AG10803 (cell line): ENCODE measurements around the gene MYMX.
"Not testable (repeated sequence)": the region's sequence is repeated elsewhere in the genome, so short reads cannot be mapped to it uniquely, and the experiment has no call there.

ENCODE experiments used
- DNase-seq: peaks from one replicate; pipeline ENCODE4 v3.0.0; 2010; ENCODE audit warnings: low read depth
- H3K4me3 ChIP-seq: 2 replicates; pipeline ENCODE4 v1.5.1; 2011; ENCODE audit warnings: mild to moderate bottlenecking, low read length, control low read depth
- TF ChIP-seq, protein P1 (sequence below): conservative IDR thresholded peaks from 2 replicates; pipeline ENCODE4 v1.5.1; 2011; ENCODE audit warnings: mild to moderate bottlenecking, low read length, control low read depth, inconsistent platforms

MYMX gene

DNA sequence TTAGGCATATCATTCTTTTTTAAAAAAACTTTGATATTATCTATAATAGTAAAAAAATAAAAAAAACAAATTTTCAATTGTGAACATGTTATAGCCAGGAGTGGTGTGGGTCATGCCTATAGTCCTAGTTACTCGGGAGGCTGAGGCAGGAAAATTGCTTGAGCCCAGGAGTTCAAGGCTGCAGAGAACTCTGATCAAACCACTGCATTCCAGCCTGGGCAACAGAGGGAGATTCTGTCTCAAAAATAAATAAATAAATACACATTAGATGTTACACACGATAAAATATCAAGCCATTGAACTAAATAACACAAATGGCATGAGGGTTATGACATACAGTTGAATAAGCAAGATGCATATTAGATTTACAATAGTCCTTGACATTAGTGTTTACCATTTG is 27.9 kb upstream of the MYMX start:
- TF ChIP-seq, protein P1, sequence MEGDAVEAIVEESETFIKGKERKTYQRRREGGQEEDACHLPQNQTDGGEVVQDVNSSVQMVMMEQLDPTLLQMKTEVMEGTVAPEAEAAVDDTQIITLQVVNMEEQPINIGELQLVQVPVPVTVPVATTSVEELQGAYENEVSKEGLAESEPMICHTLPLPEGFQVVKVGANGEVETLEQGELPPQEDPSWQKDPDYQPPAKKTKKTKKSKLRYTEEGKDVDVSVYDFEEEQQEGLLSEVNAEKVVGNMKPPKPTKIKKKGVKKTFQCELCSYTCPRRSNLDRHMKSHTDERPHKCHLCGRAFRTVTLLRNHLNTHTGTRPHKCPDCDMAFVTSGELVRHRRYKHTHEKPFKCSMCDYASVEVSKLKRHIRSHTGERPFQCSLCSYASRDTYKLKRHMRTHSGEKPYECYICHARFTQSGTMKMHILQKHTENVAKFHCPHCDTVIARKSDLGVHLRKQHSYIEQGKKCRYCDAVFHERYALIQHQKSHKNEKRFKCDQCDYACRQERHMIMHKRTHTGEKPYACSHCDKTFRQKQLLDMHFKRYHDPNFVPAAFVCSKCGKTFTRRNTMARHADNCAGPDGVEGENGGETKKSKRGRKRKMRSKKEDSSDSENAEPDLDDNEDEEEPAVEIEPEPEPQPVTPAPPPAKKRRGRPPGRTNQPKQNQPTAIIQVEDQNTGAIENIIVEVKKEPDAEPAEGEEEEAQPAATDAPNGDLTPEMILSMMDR, result no peak
- DNase-seq, result no peak
- H3K4me3 ChIP-seq, result no peak overlapping the region

DNA sequence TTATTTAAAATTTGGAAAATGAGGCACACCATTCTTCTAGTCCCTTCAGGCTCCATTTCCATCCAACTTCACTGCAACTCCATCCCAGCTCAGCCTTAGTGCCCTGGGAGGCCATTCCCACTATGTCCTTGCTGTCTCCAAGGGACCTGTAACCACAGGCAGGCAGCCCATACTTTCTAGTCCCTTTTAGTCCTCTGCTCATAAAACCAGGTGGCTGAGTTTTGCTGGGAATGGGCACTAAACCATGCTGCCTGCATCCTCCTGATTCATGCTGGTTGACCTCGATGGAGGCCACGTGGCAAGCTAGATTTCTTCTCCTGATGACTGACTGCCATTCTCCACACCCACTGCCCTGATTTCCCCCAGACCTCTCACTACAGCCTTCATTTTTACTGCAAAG is 27.5 kb upstream of the MYMX start:
- H3K4me3 ChIP-seq, result no peak overlapping the region
- TF ChIP-seq, protein P1, result no peak
- DNase-seq, result no peak

DNA sequence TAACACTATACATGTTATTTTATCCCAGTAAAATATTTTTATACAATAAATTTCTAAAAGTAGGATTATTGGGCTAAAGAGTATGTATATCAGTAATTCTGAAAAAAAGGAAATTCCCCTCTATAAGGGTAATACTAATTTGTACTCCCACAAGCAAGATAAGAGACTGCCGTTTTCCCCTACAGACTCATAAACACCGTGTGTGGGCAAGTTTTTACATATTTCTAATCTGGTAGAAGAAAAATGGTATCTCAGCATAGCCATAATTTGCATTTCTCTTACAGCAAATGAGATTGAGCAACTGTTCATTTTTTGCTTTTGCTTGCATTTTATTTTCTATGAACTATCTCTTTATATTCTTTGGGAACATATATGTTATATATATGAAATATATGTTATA is 26.0 kb upstream of the MYMX start:
- no peak for DNase-seq
- no peak overlapping the region for H3K4me3 ChIP-seq
- TF ChIP-seq, protein P1, result no peak

DNA sequence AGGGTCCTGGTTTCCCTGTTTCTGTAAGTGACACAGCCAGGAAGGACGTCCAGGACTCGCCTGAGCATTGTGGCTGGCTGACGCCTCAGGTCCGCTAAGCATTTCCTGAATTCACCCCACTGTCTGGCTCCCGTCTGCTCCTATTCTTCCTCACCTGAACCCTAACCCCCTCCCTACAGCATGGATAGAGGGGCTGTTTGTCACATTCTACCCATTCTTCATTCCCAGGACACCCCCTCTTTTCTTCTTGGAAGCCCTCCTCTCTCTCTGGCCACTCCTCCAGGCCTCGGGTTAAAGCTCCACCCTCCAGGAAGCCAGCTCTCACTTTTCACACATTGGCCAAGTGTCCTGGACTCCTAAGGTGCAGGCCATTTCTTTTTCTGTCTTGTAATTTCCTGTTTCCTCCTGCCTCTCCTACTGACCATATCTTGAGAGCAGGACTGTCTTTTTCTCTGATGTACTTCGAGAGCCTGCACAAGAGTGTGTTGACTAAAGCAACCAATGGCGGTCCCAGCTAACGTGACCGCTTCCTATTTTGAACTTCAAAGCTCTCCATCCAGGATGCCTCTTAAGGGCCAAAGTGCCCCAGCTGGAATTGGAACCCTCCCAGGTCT is 24.2 kb upstream of the MYMX start:
- TF ChIP-seq, protein P1, result no peak
- DNase-seq, result no peak
- H3K4me3 ChIP-seq, result no peak overlapping the region

DNA sequence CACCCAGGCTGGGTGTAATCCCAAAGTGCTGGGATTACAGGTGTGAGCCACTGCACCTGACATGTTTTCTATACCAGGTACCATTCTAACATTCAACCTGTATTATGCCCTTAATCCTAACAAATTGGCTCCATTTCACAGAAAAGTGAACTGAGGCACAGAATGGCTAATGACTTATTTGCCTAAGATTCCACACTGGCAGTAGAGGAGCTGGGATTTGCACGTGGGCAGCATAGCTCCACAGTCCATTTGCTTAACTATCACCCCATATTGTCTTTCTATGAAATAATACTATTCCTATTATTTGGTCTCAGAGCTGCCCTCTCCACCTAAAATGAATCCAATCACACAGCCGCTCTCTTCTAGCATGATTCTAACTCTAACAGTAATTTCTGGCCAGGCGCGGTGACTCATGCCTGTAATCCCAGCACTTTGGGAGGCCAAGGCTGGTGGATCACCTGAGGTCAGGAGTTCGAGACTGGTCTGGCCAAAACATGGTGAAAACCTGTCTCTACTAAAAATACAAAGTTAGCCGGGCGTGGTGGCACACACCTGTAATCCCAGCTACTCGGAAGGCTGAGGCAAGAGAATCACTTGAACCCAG is 23.3 kb upstream of the MYMX start:
- DNase-seq, result no peak
- TF ChIP-seq, protein P1, result no peak
- H3K4me3 ChIP-seq, result no peak overlapping the region

DNA sequence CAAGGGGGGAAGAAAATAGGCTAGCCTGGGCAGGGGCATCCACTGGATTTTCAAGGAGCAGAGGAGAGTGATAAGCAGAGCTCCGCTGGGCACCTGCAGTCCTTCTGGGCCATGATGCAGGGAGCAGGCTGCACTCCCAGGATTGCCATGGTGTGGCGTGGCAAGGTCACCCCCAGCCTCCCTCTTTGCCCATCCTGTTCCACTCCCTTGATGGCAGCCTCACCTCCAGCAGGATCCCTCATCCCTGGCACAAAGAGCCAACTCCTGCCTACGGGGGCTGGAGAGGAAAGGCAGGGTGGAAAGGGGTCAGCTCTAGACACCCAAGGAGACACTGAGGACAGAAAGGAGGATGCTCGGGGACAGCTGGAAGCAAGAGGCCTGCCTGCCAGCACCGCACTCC is 22.4 kb upstream of the MYMX start:
- no peak overlapping the region for H3K4me3 ChIP-seq
- TF ChIP-seq, protein P1, result no peak
- DNase-seq, result no peak

DNA sequence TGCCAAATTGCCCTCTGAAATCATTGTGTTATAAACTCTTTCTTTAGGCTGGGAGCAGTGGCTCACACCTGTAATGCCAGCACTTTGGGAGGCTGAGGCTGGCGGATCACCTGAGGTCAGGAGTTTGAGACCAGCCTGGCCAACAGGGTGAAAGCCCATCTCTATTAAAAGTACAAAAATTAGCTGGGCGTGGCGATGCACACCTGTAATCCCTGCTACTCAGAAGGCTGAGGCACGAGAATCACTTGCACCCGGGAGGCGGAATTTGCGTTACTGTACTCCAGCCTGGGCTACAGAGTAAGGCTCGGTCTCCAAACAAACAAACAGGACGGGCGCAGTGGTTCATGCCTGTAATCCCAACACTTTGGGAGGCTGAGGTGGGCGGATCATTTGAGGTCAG is 20.4 kb upstream of the MYMX start:
- not testable (repeated sequence) for DNase-seq, H3K4me3 ChIP-seq
